ENCODE data around the gene GPC3. TPM values are rescaled to one million over a fixed set of nuclear protein-coding genes. Genes with fewer than 3 reads are reported as not detected.
A peak's percentile ranks its signal among the peaks of the same experiment; 100 is the strongest.

GPC3 gene
- total RNA-seq, 4 donors from 2014 or later: 1.4 to 5.8 (median 2.7) TPM

GRCh38 chrX:133838761-133839676 is 146.4 kb downstream of the GPC3 start:
- intact Hi-C loops (cut with DNase I; ENCODE audit: low total_unique reads): no loop called here
- Histone ChIP-seq H3K4me1 (no peaks in the 10 kb centered on the region), H3K36me3 (no peaks in the 10 kb centered on the region), H3K27me3 (no peaks in the 10 kb centered on the region), H3K4me3 (no peak overlapping the region), H3K9me3 (no peaks in the 10 kb centered on the region), H3K27ac (no peak overlapping the region)
- in situ Hi-C loops (cut with MboI; ENCODE audit: low sequenced_read_pairs in 4 of 4): no loop called here
- no peak for DNase-seq
- TF ChIP-seq CTCF (IDR thresholded peaks at IDR 0.05 in 4 of 5, conservative IDR thresholded peaks at IDR 0.05 in 1 of 5) (peak in 2 of 5 experiments; percentile 20 to 47), POLR2A (IDR thresholded peaks at IDR 0.05) (no peak)
- ATAC-seq: no peak

DNA sequence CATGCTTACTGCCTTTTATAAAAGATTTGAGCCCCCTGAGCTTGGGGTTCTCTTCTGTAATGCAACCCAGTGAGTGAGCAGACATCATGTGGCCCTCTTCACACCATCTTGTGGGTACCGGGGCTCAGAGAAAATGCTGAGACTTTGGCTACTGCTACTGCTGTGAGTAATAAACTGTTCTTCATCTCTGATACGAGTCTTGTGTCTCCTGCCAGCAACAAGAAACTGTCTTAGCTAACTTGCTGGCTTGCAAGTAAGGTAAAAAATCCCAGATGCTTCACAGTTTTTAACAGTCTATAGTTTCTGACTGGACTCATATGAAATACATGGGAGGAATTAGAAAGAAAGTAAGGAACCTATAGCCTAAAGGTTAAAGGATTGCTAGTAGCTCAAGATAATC is 148.3 kb downstream of the GPC3 start:
- H3K4me1 ChIP-seq: no peaks in the 10 kb centered on the region
- no peaks in the 10 kb centered on the region for H3K9me3 ChIP-seq
- TF ChIP-seq CTCF (IDR thresholded peaks at IDR 0.05 in 4 of 5, conservative IDR thresholded peaks at IDR 0.05 in 1 of 5): no peak
- TF ChIP-seq POLR2A (IDR thresholded peaks at IDR 0.05): no peak
- in situ Hi-C loops (cut with MboI; ENCODE audit: low sequenced_read_pairs in 4 of 4): no loop called here
- intact Hi-C loops (cut with DNase I; ENCODE audit: low total_unique reads): no loop called here
- H3K27ac ChIP-seq: no peak overlapping the region
- no peaks in the 10 kb centered on the region for H3K27me3 ChIP-seq
- no peaks in the 10 kb centered on the region for H3K36me3 ChIP-seq
- DNase-seq (no peak), ATAC-seq (no peak)
- no peak overlapping the region for H3K4me3 ChIP-seq

- no peak for ATAC-seq
- Histone ChIP-seq H3K4me3 (no peak overlapping the region), H3K27me3 (no peaks in the 10 kb centered on the region), H3K27ac (no peak overlapping the region), H3K36me3 (no peaks in the 10 kb centered on the region), H3K9me3 (no peaks in the 10 kb centered on the region), H3K4me1 (no peaks in the 10 kb centered on the region)
- intact Hi-C loops (cut with DNase I; ENCODE audit: low total_unique reads) (no loop called here), in situ Hi-C loops (cut with MboI; ENCODE audit: low sequenced_read_pairs in 4 of 4) (no loop called here)
- TF ChIP-seq POLR2A (IDR thresholded peaks at IDR 0.05) (no peak), CTCF (IDR thresholded peaks at IDR 0.05 in 4 of 5, conservative IDR thresholded peaks at IDR 0.05 in 1 of 5) (no peak)
- DNase-seq: no peak
Observed at GRCh38 chrX:133836561-133836960, 148.8 kb downstream of the GPC3 start.

GRCh38 chrX:133834771-133835170 is 150.6 kb downstream of the GPC3 start:
- in situ Hi-C loops (cut with MboI; ENCODE audit: low sequenced_read_pairs in 4 of 4): no loop called here
- no peak for TF ChIP-seq CTCF (IDR thresholded peaks at IDR 0.05 in 4 of 5, conservative IDR thresholded peaks at IDR 0.05 in 1 of 5)
- TF ChIP-seq POLR2A (IDR thresholded peaks at IDR 0.05): no peak
- no peaks in the 10 kb centered on the region for H3K27me3 ChIP-seq
- H3K9me3 ChIP-seq: no peaks in the 10 kb centered on the region
- ATAC-seq (no peak), DNase-seq (no peak)
- intact Hi-C loops (cut with DNase I; ENCODE audit: low total_unique reads): no loop called here
- H3K4me1 ChIP-seq: no peaks in the 10 kb centered on the region
- no peak overlapping the region for H3K4me3 ChIP-seq
- no peak overlapping the region for H3K27ac ChIP-seq
- H3K36me3 ChIP-seq: no peaks in the 10 kb centered on the region
